Ishikawa (cell line): Measurements from ENCODE around the gene RGS6.

Experiments used
- CEBPB ChIP-seq: IDR thresholded peaks from 2 replicates; pipeline ENCODE4 v1.6.1; 2012
- CREB1 ChIP-seq: IDR thresholded peaks from 2 replicates; pipeline ENCODE4 v1.6.1; 2012; ENCODE audit warnings: low read depth
- EGR1 ChIP-seq: IDR thresholded peaks from 2 replicates; pipeline ENCODE4 v1.6.1; 2012
- EP300 ChIP-seq: IDR thresholded peaks from 2 replicates; pipeline ENCODE4 v1.6.1; 2012; ENCODE audit warnings: borderline replicate concordance
- FOXM1 ChIP-seq: IDR thresholded peaks from 2 replicates; pipeline ENCODE4 v1.6.1; 2012; ENCODE audit warnings: low read depth, borderline replicate concordance
- NFIC ChIP-seq: IDR thresholded peaks from 2 replicates; pipeline ENCODE4 v1.6.1; 2012
- RAD21 ChIP-seq: IDR thresholded peaks from 2 replicates; pipeline ENCODE4 v1.6.1; 2012; ENCODE audit warnings: low read depth
- TAF1 ChIP-seq: IDR thresholded peaks from 2 replicates; pipeline ENCODE4 v1.6.1; 2012; ENCODE audit warnings: low read depth, mild to moderate bottlenecking
- TCF12 ChIP-seq: IDR thresholded peaks from 2 replicates; pipeline ENCODE4 v1.6.1; 2012; ENCODE audit warnings: low read depth
- TEAD4 ChIP-seq: IDR thresholded peaks from 2 replicates; pipeline ENCODE4 v1.6.1; 2012
- YY1 ChIP-seq: IDR thresholded peaks from 2 replicates; pipeline ENCODE4 v1.6.1; 2012; ENCODE audit warnings: low read depth
- ZBTB7A ChIP-seq: IDR thresholded peaks from 2 replicates; pipeline ENCODE4 v1.6.1; 2012; ENCODE audit warnings: low read depth
- TF ChIP-seq, protein P1 (sequence below): IDR thresholded peaks from 2 replicates; pipeline ENCODE4 v1.6.1; 2012
- TF ChIP-seq, protein P2 (sequence below): IDR thresholded peaks from 2 replicates; pipeline ENCODE4 v1.6.1; 2012
- TF ChIP-seq, protein P3 (sequence below): IDR thresholded peaks from 2 replicates; pipeline ENCODE4 v1.6.1; 2012; ENCODE audit warnings: low read depth, mild to moderate bottlenecking

RGS6 gene

DNA sequence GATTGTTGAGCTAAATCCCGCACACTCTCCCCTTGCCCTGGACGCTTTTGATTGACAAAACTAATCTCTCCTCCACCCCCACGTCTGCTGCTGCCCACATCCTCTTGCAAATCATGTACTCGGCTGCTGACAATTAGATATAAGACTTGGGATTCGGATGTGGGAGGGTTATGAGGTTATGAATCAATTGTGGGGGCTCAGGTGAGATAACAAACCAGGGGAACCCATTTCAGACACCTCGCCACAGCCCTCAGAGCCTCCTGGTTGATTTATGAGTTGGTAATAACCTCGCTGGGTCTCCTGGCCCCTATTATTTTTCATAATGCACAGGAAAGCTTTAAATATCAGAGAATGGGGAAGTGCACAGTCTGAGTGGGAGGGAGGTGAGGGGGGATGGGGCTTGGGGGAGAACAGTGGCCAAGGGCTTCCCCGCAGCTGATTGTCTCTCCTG, 511.8 kb downstream of the RGS6 start:
- TF ChIP-seq ZBTB7A: no peak
- no peak for TF ChIP-seq NFIC
- no peak for TF ChIP-seq RAD21
- TF ChIP-seq EP300: no peak
- TF ChIP-seq YY1: no peak
- no peak for TF ChIP-seq CEBPB
- no peak for TF ChIP-seq TAF1
- TF ChIP-seq TCF12: no peak
- TF ChIP-seq CREB1: no peak
- TF ChIP-seq EGR1: no peak
- no peak for TF ChIP-seq TEAD4
- TF ChIP-seq, protein P1, sequence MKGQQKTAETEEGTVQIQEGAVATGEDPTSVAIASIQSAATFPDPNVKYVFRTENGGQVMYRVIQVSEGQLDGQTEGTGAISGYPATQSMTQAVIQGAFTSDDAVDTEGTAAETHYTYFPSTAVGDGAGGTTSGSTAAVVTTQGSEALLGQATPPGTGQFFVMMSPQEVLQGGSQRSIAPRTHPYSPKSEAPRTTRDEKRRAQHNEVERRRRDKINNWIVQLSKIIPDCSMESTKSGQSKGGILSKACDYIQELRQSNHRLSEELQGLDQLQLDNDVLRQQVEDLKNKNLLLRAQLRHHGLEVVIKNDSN: no peak
- TF ChIP-seq, protein P2, sequence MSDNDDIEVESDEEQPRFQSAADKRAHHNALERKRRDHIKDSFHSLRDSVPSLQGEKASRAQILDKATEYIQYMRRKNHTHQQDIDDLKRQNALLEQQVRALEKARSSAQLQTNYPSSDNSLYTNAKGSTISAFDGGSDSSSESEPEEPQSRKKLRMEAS: no peak
- TF ChIP-seq FOXM1: no peak
- TF ChIP-seq, protein P3, sequence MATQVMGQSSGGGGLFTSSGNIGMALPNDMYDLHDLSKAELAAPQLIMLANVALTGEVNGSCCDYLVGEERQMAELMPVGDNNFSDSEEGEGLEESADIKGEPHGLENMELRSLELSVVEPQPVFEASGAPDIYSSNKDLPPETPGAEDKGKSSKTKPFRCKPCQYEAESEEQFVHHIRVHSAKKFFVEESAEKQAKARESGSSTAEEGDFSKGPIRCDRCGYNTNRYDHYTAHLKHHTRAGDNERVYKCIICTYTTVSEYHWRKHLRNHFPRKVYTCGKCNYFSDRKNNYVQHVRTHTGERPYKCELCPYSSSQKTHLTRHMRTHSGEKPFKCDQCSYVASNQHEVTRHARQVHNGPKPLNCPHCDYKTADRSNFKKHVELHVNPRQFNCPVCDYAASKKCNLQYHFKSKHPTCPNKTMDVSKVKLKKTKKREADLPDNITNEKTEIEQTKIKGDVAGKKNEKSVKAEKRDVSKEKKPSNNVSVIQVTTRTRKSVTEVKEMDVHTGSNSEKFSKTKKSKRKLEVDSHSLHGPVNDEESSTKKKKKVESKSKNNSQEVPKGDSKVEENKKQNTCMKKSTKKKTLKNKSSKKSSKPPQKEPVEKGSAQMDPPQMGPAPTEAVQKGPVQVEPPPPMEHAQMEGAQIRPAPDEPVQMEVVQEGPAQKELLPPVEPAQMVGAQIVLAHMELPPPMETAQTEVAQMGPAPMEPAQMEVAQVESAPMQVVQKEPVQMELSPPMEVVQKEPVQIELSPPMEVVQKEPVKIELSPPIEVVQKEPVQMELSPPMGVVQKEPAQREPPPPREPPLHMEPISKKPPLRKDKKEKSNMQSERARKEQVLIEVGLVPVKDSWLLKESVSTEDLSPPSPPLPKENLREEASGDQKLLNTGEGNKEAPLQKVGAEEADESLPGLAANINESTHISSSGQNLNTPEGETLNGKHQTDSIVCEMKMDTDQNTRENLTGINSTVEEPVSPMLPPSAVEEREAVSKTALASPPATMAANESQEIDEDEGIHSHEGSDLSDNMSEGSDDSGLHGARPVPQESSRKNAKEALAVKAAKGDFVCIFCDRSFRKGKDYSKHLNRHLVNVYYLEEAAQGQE: no peak

DNA sequence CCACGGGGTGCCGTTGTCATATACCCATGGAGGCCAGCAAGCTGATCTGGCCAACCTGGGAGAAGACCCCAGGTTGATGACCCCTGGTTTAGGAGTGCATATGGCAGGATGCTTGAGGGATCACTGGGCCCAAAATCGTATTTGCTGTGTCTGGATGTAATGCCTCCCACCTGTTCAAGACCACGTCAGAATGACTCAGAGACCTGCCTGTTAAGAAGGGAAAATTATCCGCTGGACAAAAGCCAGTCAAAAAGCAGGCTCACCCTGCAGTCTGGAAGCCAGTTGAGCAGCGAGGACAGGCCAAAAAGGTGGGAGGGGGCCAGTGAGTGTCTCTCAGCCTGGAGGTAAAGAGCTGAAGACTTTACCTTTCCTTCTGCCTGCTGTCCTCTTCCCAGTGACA, 512.5 kb downstream of the RGS6 start:
- TF ChIP-seq, protein P1: no peak
- no peak for TF ChIP-seq EP300
- TF ChIP-seq, protein P2: no peak
- no peak for TF ChIP-seq ZBTB7A
- TF ChIP-seq YY1: no peak
- no peak for TF ChIP-seq RAD21
- no peak for TF ChIP-seq TEAD4
- no peak for TF ChIP-seq CREB1
- TF ChIP-seq FOXM1: no peak
- TF ChIP-seq, protein P3: no peak
- no peak for TF ChIP-seq NFIC
- TF ChIP-seq CEBPB: no peak
- TF ChIP-seq TCF12: no peak
- TF ChIP-seq EGR1: no peak
- no peak for TF ChIP-seq TAF1

DNA sequence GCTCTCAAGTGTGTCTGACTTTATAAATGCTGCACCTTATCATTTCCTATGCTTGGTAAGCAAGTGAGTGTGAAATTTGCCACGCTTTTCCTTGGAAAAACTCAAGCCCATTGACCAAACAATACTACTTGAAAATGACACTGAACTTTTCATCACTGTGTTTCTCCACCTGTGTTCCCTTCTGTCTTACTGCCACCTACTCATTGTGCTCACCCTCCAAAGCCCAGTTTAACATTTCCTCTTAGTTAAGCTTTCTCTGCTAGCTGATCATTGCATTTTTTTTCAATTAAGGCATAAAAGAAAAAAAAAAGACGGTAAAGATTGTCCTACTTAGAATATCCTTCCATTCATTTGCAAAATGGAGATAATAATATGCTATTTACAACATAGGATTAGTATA, 516.0 kb downstream of the RGS6 start:
- no peak for TF ChIP-seq TEAD4
- no peak for TF ChIP-seq NFIC
- TF ChIP-seq, protein P1: no peak
- no peak for TF ChIP-seq CREB1
- no peak for TF ChIP-seq EGR1
- TF ChIP-seq TAF1: no peak
- TF ChIP-seq ZBTB7A: no peak
- no peak for TF ChIP-seq TCF12
- TF ChIP-seq, protein P2: no peak

DNA sequence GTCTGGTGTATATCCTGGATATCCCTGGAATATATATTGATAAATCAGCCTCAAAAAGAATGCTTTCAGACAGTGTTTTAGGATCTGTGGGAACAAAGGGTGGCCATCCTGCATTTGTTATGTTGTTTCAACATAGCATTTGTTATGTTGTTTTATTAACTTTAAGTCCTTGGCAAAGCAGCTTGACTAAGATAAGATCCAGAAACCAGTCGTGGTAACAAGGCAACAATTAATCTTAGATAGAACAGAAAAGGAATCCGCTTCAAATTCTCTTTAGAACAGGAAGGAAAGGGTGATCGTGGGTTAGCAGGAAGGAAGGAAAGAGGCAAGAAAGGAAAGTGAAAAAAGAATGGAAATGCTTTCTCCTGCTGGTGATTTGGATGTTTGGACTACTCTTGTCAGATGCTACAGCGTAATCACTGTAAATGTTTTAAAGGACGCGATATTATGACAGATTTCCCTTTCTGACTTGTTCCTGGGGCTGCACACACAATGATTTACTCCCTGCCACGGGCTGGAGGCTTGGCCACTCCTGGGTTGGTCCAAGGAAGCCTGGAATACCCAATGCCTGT, 518.3 kb downstream of the RGS6 start:
- no peak for TF ChIP-seq EGR1
- no peak for TF ChIP-seq CREB1
- no peak for TF ChIP-seq YY1
- TF ChIP-seq, protein P1: no peak
- TF ChIP-seq TCF12: no peak
- no peak for TF ChIP-seq FOXM1
- TF ChIP-seq TAF1: no peak
- TF ChIP-seq CEBPB: no peak
- TF ChIP-seq, protein P3: no peak
- TF ChIP-seq, protein P2: no peak
- no peak for TF ChIP-seq TEAD4
- no peak for TF ChIP-seq RAD21
- TF ChIP-seq NFIC: no peak
- TF ChIP-seq EP300: no peak
- no peak for TF ChIP-seq ZBTB7A
